Endometrial microvascular endothelial cells (primary cell): Measurements from ENCODE around the gene CA14. TPM values are rescaled to one million over a fixed set of nuclear protein-coding genes. Genes with fewer than 3 reads are reported as not detected.

Experiments used
- total RNA-seq: library from RNA; depleted of rRNA; stranded (reverse); fragments of >200 nt; gene quantifications from one replicate; pipeline ENCODE4 v1.2.3, GENCODE V29; 2015; ENCODE audit errors: inconsistent ontology term

CA14 gene
- total RNA-seq, 1 donor from 2014 or later: not detected

Other genes starting within 250 kb of the CA14 start
- 8.0 TPM for gene OTUD7B, start 247.0 kb upstream of the CA14 start, total RNA-seq
- 23.4 TPM for gene VPS45, start 190.0 kb upstream of the CA14 start, total RNA-seq
- 45.3 TPM for gene PLEKHO1, start 107.9 kb upstream of the CA14 start, total RNA-seq
- 30.3 TPM for gene ANP32E, start 21.7 kb upstream of the CA14 start, total RNA-seq
- 195 TPM for gene APH1A, start 11.2 kb downstream of the CA14 start, total RNA-seq
- 20.0 TPM for gene C1orf54, start 15.0 kb downstream of the CA14 start, total RNA-seq
- gene CIART, start 24.8 kb downstream of the CA14 start, total RNA-seq: 0.37 TPM
- gene MRPS21, start 36.1 kb downstream of the CA14 start, total RNA-seq: 49.5 TPM
- gene PRPF3, start 63.8 kb downstream of the CA14 start, total RNA-seq: 29.6 TPM
- 15.2 TPM for gene RPRD2, start 106.4 kb downstream of the CA14 start, total RNA-seq
- 12.5 TPM for gene TARS2, start 229.6 kb downstream of the CA14 start, total RNA-seq